PC-3 (cell line): ENCODE results near the gene GRK1.

ENCODE experiments used
- CTCF ChIP-seq: fragments of 300-600 bp; sonication (generic); conservative IDR thresholded peaks from 2 replicates; pipeline ENCODE4 v1.5.1; 2017; ENCODE audit warnings: antibody characterized with exemption, low read depth, mild to moderate bottlenecking, low read length
- EZH2 ChIP-seq: fragments of 300-600 bp; sonication (generic); IDR thresholded peaks from one replicate; pipeline ENCODE4 v1.6.1; 2017; ENCODE audit warnings: antibody characterized with exemption, mild to moderate bottlenecking, low read length; ENCODE audit not compliant: unreplicated experiment

DNA sequence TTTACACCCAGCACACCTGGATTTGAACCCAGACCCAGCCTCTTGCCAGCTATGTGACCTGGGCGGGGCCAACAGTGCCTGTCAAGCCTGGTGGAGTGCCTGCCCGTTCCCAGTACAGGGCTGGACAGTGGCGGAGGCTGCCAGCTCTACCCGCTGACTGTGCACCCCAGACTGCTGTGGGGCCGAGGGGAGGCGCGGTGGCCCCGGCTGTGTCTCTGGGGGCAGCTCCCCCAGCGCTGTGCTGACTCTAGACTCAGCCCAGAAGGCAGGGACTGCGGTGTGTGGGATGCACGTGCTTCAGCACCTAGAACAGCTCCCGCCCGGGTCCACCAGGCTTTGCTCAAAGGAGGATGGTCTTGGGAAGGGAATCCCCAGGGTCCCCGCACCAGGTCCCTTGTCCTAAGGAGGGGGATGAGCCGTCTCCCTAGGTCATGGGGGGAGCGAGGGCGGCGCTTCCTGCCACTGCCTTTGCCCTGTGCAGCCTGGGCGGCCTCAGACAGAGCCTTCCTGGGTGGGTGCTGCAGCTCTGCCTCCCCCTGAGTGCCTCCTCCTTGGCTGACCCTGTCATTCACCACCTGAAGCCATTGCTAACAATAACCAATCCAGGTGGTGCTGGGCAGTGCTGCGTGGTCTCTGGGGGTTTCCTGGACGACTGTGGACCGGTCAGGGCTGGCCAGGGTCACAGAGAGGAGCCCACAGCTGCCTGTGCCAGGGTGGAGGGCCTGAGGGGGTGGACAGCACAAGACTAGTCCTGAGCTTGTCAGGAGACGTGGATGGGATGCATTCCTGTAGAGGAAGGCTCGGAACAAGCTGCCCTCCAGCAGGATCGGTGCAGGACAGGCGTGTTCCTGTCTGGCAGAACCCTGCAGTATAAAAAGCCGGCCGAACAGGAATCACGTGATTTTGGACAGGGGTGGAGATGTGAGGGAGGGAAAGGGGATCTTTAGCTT, 110.6 kb downstream of the GRK1 start:
- TF ChIP-seq CTCF: no peak
- no peak for TF ChIP-seq EZH2
